Brain microvascular endothelial cell (primary cell): ENCODE results near the gene CACNA2D2.

Experiments
- DNase-seq: peaks from one replicate; pipeline ENCODE4 v3.0.0-alpha.2; 2020
- H3K27ac ChIP-seq: fragments of 250-450 bp; sonication (Bioruptor Pico); 2 replicates; pipeline ENCODE4 v1.5.1; 2020; ENCODE audit warnings: mild to moderate bottlenecking, moderate library complexity
- H3K27me3 ChIP-seq: fragments of 250-450 bp; sonication (Bioruptor Pico); replicated peaks from 2 replicates; pipeline ENCODE4 v1.5.1; 2020; ENCODE audit warnings: mild to moderate bottlenecking
- H3K36me3 ChIP-seq: fragments of 250-450 bp; sonication (Bioruptor Pico); replicated peaks from 2 replicates; pipeline ENCODE4 v1.5.1; 2020; ENCODE audit warnings: mild to moderate bottlenecking
- H3K4me3 ChIP-seq: 2 replicates; pipeline ENCODE4 v1.5.1; 2011; ENCODE audit warnings: low read depth, mild to moderate bottlenecking, control low read depth, low read length, moderate library complexity
- in situ Hi-C: cut with HindIII; loops from 2 replicates; pipeline ENCODE4 v1.10.0; 2017; ENCODE audit warnings: low sequenced_read_pairs, low pct_ligation_motif_present
- TF ChIP-seq, protein P1 (sequence below): IDR thresholded peaks from 2 replicates; pipeline ENCODE4 v1.5.1; 2011; ENCODE audit warnings: low read depth, mild to moderate bottlenecking, moderate library complexity, low read length, control low read depth, inconsistent platforms; ENCODE audit errors: missing control alignments

Gene CACNA2D2

GRCh38 chr3:50549226-50549625, 45.8 kb upstream of the CACNA2D2 start:
- no peak for DNase-seq
- Histone ChIP-seq H3K27me3 (no peaks in the 10 kb centered on the region), H3K36me3 (no peaks in the 10 kb centered on the region), H3K27ac (no peak overlapping the region), H3K4me3 (no peak overlapping the region)
- in situ Hi-C loops, result no loop called here
- TF ChIP-seq, protein P1, sequence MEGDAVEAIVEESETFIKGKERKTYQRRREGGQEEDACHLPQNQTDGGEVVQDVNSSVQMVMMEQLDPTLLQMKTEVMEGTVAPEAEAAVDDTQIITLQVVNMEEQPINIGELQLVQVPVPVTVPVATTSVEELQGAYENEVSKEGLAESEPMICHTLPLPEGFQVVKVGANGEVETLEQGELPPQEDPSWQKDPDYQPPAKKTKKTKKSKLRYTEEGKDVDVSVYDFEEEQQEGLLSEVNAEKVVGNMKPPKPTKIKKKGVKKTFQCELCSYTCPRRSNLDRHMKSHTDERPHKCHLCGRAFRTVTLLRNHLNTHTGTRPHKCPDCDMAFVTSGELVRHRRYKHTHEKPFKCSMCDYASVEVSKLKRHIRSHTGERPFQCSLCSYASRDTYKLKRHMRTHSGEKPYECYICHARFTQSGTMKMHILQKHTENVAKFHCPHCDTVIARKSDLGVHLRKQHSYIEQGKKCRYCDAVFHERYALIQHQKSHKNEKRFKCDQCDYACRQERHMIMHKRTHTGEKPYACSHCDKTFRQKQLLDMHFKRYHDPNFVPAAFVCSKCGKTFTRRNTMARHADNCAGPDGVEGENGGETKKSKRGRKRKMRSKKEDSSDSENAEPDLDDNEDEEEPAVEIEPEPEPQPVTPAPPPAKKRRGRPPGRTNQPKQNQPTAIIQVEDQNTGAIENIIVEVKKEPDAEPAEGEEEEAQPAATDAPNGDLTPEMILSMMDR, result no peak

GRCh38 chr3:50545781-50546180, 42.3 kb upstream of the CACNA2D2 start:
- TF ChIP-seq, protein P1, result no peak
- Histone ChIP-seq H3K36me3 (no peaks in the 10 kb centered on the region), H3K27me3 (peaks cover 2% of the 10 kb centered on the region), H3K4me3 (no peak overlapping the region), H3K27ac (no peak overlapping the region)
- DNase-seq, result no peak
- in situ Hi-C loops, result no loop called here

GRCh38 chr3:50542177-50543034, 39.0 kb upstream of the CACNA2D2 start:
- no peak overlapping the region for H3K27ac ChIP-seq
- DNase-seq, result peak; percentile 58
- H3K36me3 ChIP-seq, result no peaks in the 10 kb centered on the region
- in situ Hi-C loops, result no loop called here
- H3K4me3 ChIP-seq, result no peak overlapping the region
- TF ChIP-seq, protein P1, result peak; percentile 92
- peaks cover 2% of the 10 kb centered on the region for H3K27me3 ChIP-seq

- DNase-seq, result no peak
- TF ChIP-seq, protein P1, result no peak
- H3K4me3 ChIP-seq, result no peak overlapping the region
- no peaks in the 10 kb centered on the region for H3K36me3 ChIP-seq
- H3K27me3 ChIP-seq, result peaks cover 2% of the 10 kb centered on the region
- in situ Hi-C loops, result no loop called here
- no peak overlapping the region for H3K27ac ChIP-seq
Observed at GRCh38 chr3:50539356-50540286, 36.2 kb upstream of the CACNA2D2 start.

DNA sequence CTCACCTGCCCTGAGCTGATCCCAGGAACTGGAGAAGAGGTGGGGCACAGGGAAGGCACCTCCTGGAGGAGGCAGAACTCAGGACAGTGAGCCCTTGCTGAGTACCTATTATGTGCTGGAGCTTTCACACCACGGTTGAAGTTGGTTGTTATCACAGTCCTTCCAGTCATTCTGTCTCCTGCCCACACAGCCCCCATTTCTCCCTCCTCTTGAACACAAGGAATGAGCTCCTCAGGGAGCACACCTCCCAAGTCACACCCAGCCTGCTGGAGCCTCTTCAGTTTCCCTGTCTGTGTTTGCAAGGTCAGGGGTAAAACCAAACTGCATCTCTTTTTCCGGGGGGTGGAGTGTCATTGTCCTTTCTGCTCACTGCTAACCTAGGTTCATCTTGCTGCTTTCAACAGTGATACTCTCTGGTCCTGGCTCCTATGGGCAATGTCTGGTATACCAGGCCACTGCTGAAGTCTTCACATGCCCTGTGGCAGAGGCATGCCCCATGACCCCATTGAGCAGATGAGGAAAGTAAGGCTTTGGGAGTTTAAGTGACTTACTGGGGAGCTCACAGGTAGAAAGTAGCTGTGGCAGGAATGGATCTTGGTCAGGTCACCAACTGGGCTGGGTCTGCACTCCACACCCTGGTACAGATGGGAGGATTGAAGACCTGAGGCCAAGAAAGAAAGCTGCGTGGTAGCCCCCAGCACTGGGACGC, 34.1 kb upstream of the CACNA2D2 start:
- TF ChIP-seq, protein P1, result no peak
- H3K4me3 ChIP-seq, result no peak overlapping the region
- no peaks in the 10 kb centered on the region for H3K36me3 ChIP-seq
- H3K27me3 ChIP-seq, result peaks cover 4% of the 10 kb centered on the region
- H3K27ac ChIP-seq, result no peak overlapping the region
- in situ Hi-C loops, result no loop called here
- DNase-seq, result no peak
